ENCODE results near the gene CEP350.

DNA sequence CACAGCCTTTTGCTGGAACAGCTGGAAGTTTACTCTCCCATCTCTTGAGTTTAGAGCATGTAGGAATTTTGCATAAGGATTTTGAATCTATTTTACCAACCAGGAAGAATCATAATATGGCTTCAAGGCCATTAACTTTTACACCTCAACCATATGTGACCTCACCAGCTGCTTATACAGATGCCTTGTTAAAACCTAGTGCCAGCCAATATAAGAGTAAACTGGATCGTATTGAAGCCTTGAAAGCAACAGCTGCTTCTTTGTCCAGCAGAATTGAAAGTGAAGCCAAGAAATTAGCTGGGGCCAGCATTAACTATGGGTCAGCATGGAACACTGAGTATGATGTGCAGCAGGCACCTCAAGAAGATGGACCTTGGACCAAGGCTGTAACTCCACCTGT lies 65.4 kb downstream of the CEP350 start:
- TF ChIP-seq CTCF (IDR thresholded peaks at IDR 0.05), result no peak
- no peak for TF ChIP-seq POLR2AphosphoS5 (IDR thresholded peaks at IDR 0.05; ENCODE audit: low read depth, low read length)
- TF ChIP-seq, protein P1, sequence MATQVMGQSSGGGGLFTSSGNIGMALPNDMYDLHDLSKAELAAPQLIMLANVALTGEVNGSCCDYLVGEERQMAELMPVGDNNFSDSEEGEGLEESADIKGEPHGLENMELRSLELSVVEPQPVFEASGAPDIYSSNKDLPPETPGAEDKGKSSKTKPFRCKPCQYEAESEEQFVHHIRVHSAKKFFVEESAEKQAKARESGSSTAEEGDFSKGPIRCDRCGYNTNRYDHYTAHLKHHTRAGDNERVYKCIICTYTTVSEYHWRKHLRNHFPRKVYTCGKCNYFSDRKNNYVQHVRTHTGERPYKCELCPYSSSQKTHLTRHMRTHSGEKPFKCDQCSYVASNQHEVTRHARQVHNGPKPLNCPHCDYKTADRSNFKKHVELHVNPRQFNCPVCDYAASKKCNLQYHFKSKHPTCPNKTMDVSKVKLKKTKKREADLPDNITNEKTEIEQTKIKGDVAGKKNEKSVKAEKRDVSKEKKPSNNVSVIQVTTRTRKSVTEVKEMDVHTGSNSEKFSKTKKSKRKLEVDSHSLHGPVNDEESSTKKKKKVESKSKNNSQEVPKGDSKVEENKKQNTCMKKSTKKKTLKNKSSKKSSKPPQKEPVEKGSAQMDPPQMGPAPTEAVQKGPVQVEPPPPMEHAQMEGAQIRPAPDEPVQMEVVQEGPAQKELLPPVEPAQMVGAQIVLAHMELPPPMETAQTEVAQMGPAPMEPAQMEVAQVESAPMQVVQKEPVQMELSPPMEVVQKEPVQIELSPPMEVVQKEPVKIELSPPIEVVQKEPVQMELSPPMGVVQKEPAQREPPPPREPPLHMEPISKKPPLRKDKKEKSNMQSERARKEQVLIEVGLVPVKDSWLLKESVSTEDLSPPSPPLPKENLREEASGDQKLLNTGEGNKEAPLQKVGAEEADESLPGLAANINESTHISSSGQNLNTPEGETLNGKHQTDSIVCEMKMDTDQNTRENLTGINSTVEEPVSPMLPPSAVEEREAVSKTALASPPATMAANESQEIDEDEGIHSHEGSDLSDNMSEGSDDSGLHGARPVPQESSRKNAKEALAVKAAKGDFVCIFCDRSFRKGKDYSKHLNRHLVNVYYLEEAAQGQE (IDR thresholded peaks at IDR 0.05; ENCODE audit: insufficient read depth in 1 of 2, low read depth in 2 of 2, low read length in 1 of 2), result no peak
- TF ChIP-seq SIN3A (IDR thresholded peaks at IDR 0.05; ENCODE audit: borderline replicate concordance, insufficient read depth, low read depth, low read length), result no peak
- no peak for TF ChIP-seq TCF7L2 (IDR thresholded peaks at IDR 0.05; ENCODE audit: low read depth, low read length)
